IPS-18a (cell line): ENCODE data around the gene PPM1F.

Source experiments
- H3K27ac ChIP-seq: one replicate; pipeline ENCODE4 v1.5.1; 2013; ENCODE audit warnings: low read length
- H3K27me3 ChIP-seq: one replicate; pipeline ENCODE4 v1.6.1; 2013; ENCODE audit warnings: mild to moderate bottlenecking, low read length; ENCODE audit not compliant: control insufficient read depth, insufficient read depth
- H3K36me3 ChIP-seq: one replicate; pipeline ENCODE4 v1.6.1; 2013; ENCODE audit warnings: low read depth, low read length; ENCODE audit not compliant: control insufficient read depth
- H3K4me1 ChIP-seq: one replicate; pipeline ENCODE4 v1.6.1; 2013; ENCODE audit warnings: low read depth, low read length; ENCODE audit not compliant: control insufficient read depth
- H3K4me3 ChIP-seq: one replicate; pipeline ENCODE4 v1.5.1; 2013; ENCODE audit warnings: low read length
- H3K9ac ChIP-seq: one replicate; pipeline ENCODE4 v1.6.1; 2013; ENCODE audit warnings: mild to moderate bottlenecking, low read length, moderate library complexity
- H3K9me3 ChIP-seq: one replicate; pipeline ENCODE4 v1.6.1; 2013; ENCODE audit warnings: low read depth, low read length; ENCODE audit not compliant: control insufficient read depth

Gene PPM1F

GRCh38 chr22:21964918-21965484 lies 12.4 kb upstream of the PPM1F start:
- Histone ChIP-seq H3K27me3 (no peaks in the 10 kb centered on the region), H3K36me3 (peaks cover 77% of the 10 kb centered on the region), H3K4me3 (no peak overlapping the region), H3K27ac (no peak overlapping the region), H3K4me1 (no peaks in the 10 kb centered on the region), H3K9ac (no peak overlapping the region), H3K9me3 (no peaks in the 10 kb centered on the region)

GRCh38 chr22:21964234-21964633 lies 11.6 kb upstream of the PPM1F start:
- Histone ChIP-seq H3K9me3 (no peaks in the 10 kb centered on the region), H3K27me3 (no peaks in the 10 kb centered on the region), H3K4me1 (no peaks in the 10 kb centered on the region), H3K4me3 (no peak overlapping the region), H3K27ac (no peak overlapping the region), H3K36me3 (peaks cover 82% of the 10 kb centered on the region), H3K9ac (no peak overlapping the region)

- Histone ChIP-seq H3K27me3 (no peaks in the 10 kb centered on the region), H3K9ac (no peak overlapping the region), H3K36me3 (peaks cover 84% of the 10 kb centered on the region), H3K9me3 (no peaks in the 10 kb centered on the region), H3K27ac (no peak overlapping the region), H3K4me3 (no peak overlapping the region), H3K4me1 (no peaks in the 10 kb centered on the region)
Observed at GRCh38 chr22:21963790-21964211, 11.2 kb upstream of the PPM1F start.

- H3K36me3 ChIP-seq = peaks cover 84% of the 10 kb centered on the region
- H3K4me1 ChIP-seq = no peaks in the 10 kb centered on the region
- no peak overlapping the region for H3K4me3 ChIP-seq
- H3K9me3 ChIP-seq = no peaks in the 10 kb centered on the region
- no peak overlapping the region for H3K27ac ChIP-seq
- no peak overlapping the region for H3K9ac ChIP-seq
- no peaks in the 10 kb centered on the region for H3K27me3 ChIP-seq
Observed at GRCh38 chr22:21963286-21963685, 10.6 kb upstream of the PPM1F start.

GRCh38 chr22:21962655-21962949 lies 10.0 kb upstream of the PPM1F start:
- H3K9ac ChIP-seq = no peak overlapping the region
- H3K36me3 ChIP-seq = peaks cover 77% of the 10 kb centered on the region
- no peaks in the 10 kb centered on the region for H3K4me1 ChIP-seq
- H3K27ac ChIP-seq = no peak overlapping the region
- no peaks in the 10 kb centered on the region for H3K9me3 ChIP-seq
- H3K4me3 ChIP-seq = no peak overlapping the region
- H3K27me3 ChIP-seq = no peaks in the 10 kb centered on the region

GRCh38 chr22:21961886-21962654 lies 9.4 kb upstream of the PPM1F start:
- H3K9ac ChIP-seq = no peak overlapping the region
- H3K36me3 ChIP-seq = peaks cover 71% of the 10 kb centered on the region
- no peak overlapping the region for H3K4me3 ChIP-seq
- no peaks in the 10 kb centered on the region for H3K27me3 ChIP-seq
- no peaks in the 10 kb centered on the region for H3K4me1 ChIP-seq
- no peak overlapping the region for H3K27ac ChIP-seq
- H3K9me3 ChIP-seq = no peaks in the 10 kb centered on the region

GRCh38 chr22:21961127-21961867 lies 8.6 kb upstream of the PPM1F start:
- no peak overlapping the region for H3K27ac ChIP-seq
- no peak overlapping the region for H3K9ac ChIP-seq
- H3K4me3 ChIP-seq = no peak overlapping the region
- no peaks in the 10 kb centered on the region for H3K4me1 ChIP-seq
- no peaks in the 10 kb centered on the region for H3K9me3 ChIP-seq
- H3K27me3 ChIP-seq = no peaks in the 10 kb centered on the region
- peaks cover 64% of the 10 kb centered on the region for H3K36me3 ChIP-seq

GRCh38 chr22:21960200-21961126 lies 7.8 kb upstream of the PPM1F start:
- no peak overlapping the region for H3K4me3 ChIP-seq
- H3K36me3 ChIP-seq = peaks cover 58% of the 10 kb centered on the region
- no peak overlapping the region for H3K9ac ChIP-seq
- no peaks in the 10 kb centered on the region for H3K27me3 ChIP-seq
- no peaks in the 10 kb centered on the region for H3K4me1 ChIP-seq
- no peaks in the 10 kb centered on the region for H3K9me3 ChIP-seq
- no peak overlapping the region for H3K27ac ChIP-seq

- Histone ChIP-seq H3K27ac (no peak overlapping the region), H3K36me3 (peaks cover 48% of the 10 kb centered on the region), H3K9ac (no peak overlapping the region), H3K9me3 (no peaks in the 10 kb centered on the region), H3K27me3 (no peaks in the 10 kb centered on the region), H3K4me3 (no peak overlapping the region), H3K4me1 (no peaks in the 10 kb centered on the region)
Observed at GRCh38 chr22:21959274-21960074, 6.8 kb upstream of the PPM1F start.

GRCh38 chr22:21958360-21959273 lies 6.0 kb upstream of the PPM1F start:
- H3K27me3 ChIP-seq = no peaks in the 10 kb centered on the region
- H3K4me1 ChIP-seq = no peaks in the 10 kb centered on the region
- H3K9me3 ChIP-seq = no peaks in the 10 kb centered on the region
- no peak overlapping the region for H3K4me3 ChIP-seq
- H3K9ac ChIP-seq = no peak overlapping the region
- H3K36me3 ChIP-seq = peaks cover 39% of the 10 kb centered on the region
- no peak overlapping the region for H3K27ac ChIP-seq
